Transverse colon (tissue), 4 donors: Measurements from ENCODE around the gene C12orf60.

Source experiments
- EP300 ChIP-seq: sonication (generic); formaldehyde crosslinking; IDR thresholded peaks from one replicate; pipeline ENCODE4 v1.6.1; 2017; ENCODE audit warnings: antibody characterized with exemption, low read depth
- POLR2A ChIP-seq: fragments of 450-650 bp; IDR thresholded peaks from one replicate; pipeline ENCODE4 v1.6.1; 2016; ENCODE audit warnings: antibody characterized with exemption, mild to moderate bottlenecking, moderate library complexity
- POLR2AphosphoS5 ChIP-seq, 3 donors: sonication (generic); formaldehyde crosslinking; IDR thresholded peaks; one replicate each; pipeline ENCODE4 v1.6.1; 2016; ENCODE audit warnings: antibody characterized with exemption in 3 of 3
- TF ChIP-seq, protein P1 (sequence below), 5 experiments: fragments of 200-600 bp in 3 of 5; fragments of 450-650 bp in 2 of 5; sonication (generic) in 3 of 5; IDR thresholded peaks; 1 replicate in 2 of 5; 2 replicates in 3 of 5; pipeline ENCODE4 v1.5.1; 2016 to 2017; ENCODE audit warnings: antibody characterized with exemption in 5 of 5, inconsistent platforms in 3 of 5, mild to moderate bottlenecking in 2 of 5, moderate library complexity in 1 of 5

- TF ChIP-seq, protein P1, sequence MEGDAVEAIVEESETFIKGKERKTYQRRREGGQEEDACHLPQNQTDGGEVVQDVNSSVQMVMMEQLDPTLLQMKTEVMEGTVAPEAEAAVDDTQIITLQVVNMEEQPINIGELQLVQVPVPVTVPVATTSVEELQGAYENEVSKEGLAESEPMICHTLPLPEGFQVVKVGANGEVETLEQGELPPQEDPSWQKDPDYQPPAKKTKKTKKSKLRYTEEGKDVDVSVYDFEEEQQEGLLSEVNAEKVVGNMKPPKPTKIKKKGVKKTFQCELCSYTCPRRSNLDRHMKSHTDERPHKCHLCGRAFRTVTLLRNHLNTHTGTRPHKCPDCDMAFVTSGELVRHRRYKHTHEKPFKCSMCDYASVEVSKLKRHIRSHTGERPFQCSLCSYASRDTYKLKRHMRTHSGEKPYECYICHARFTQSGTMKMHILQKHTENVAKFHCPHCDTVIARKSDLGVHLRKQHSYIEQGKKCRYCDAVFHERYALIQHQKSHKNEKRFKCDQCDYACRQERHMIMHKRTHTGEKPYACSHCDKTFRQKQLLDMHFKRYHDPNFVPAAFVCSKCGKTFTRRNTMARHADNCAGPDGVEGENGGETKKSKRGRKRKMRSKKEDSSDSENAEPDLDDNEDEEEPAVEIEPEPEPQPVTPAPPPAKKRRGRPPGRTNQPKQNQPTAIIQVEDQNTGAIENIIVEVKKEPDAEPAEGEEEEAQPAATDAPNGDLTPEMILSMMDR (IDR thresholded peaks at IDR 0.05) = no peak
- TF ChIP-seq POLR2A = no peak
- no peak for TF ChIP-seq EP300
- TF ChIP-seq POLR2AphosphoS5 (IDR thresholded peaks at IDR 0.05) = no peak
Measured at GRCh38 chr12:14814014-14814413, 10.5 kb downstream of the C12orf60 start, which contains the start of gene SMCO3.
